BE2C (cell line): ENCODE data around the gene KCTD3. TPM values are rescaled to one million over a fixed set of nuclear protein-coding genes. Genes with fewer than 3 reads are reported as not detected.
A peak's percentile ranks its signal among the peaks of the same experiment; 100 is the strongest.

ENCODE experiments used
- DNase-seq: peaks from one replicate; pipeline ENCODE4 v3.0.0-alpha.2; 2020
- H3K27me3 ChIP-seq: fragments of 250-450 bp; sonication (Bioruptor Pico); 2 replicates; pipeline ENCODE4 v1.5.1; 2020; ENCODE audit warnings: mild to moderate bottlenecking
- H3K36me3 ChIP-seq: fragments of 250-450 bp; sonication (Bioruptor Pico); 2 replicates; pipeline ENCODE4 v1.5.1; 2020; ENCODE audit warnings: mild to moderate bottlenecking
- H3K4me1 ChIP-seq: fragments of 250-450 bp; sonication (Bioruptor Pico); 2 replicates; pipeline ENCODE4 v1.5.1; 2020
- H3K4me3 ChIP-seq: 2 replicates; pipeline ENCODE4 v1.5.1; 2011; ENCODE audit warnings: low read depth, low read length
- H3K9me3 ChIP-seq: fragments of 250-450 bp; sonication (Bioruptor Pico); 2 replicates; pipeline ENCODE4 v1.5.1; 2020
- CTCF ChIP-seq: IDR thresholded peaks from 2 replicates; pipeline ENCODE4 v1.5.1; 2012; ENCODE audit warnings: mild to moderate bottlenecking, low read depth, low read length
- polyA plus RNA-seq: library from polyadenylated mRNA; unstranded; fragments of >200 nt; gene quantifications from one replicate; pipeline ENCODE4 v1.2.1, GENCODE V29; 2012; ENCODE audit warnings: low read depth, missing spikeins; ENCODE audit not compliant: insufficient read length, insufficient read depth

Gene KCTD3
- polyA plus RNA-seq, result 29.3 TPM

GRCh38 chr1:215566556-215567490 lies at the start of gene KCTD3:
TSS of gene KCTD3 (plus strand) at chr1:215567304. CDS start at chr1:215567686, 382 bp downstream.
- DNase-seq, result peak; percentile 74
- Histone ChIP-seq H3K4me1 (peaks cover 6% of the 10 kb centered on the region; the same call in 1 of the 2 replicates), H3K9me3 (no peaks in the 10 kb centered on the region), H3K4me3 (peak within 1 kb of the TSS; percentile 77), H3K36me3 (no peaks in the 10 kb centered on the region), H3K27me3 (no peaks in the 10 kb centered on the region)
- TF ChIP-seq CTCF, result no peak

- no peaks in the 10 kb centered on the region for H3K4me1 ChIP-seq
- no peaks in the 10 kb centered on the region for H3K36me3 ChIP-seq
- peak; percentile 45 for TF ChIP-seq CTCF
- DNase-seq, result no peak
- H3K9me3 ChIP-seq, result no peaks in the 10 kb centered on the region; the same call in 1 of the 2 replicates
- H3K4me3 ChIP-seq, result no peak overlapping the region
- H3K27me3 ChIP-seq, result 0 out of 2 replicates have a peak, but pooled peaks cover 2% of the 10 kb centered on the region
Measured at GRCh38 chr1:215517441-215517891, 49.6 kb upstream of the KCTD3 start.

GRCh38 chr1:215518594-215518993 lies 48.5 kb upstream of the KCTD3 start:
- no peak for TF ChIP-seq CTCF
- Histone ChIP-seq H3K27me3 (0 out of 2 replicates have a peak, but pooled peaks cover 2% of the 10 kb centered on the region), H3K4me1 (no peaks in the 10 kb centered on the region), H3K4me3 (no peak overlapping the region), H3K9me3 (no peaks in the 10 kb centered on the region; the same call in 1 of the 2 replicates), H3K36me3 (no peaks in the 10 kb centered on the region)
- no peak for DNase-seq

GRCh38 chr1:215521279-215521678 lies 45.8 kb upstream of the KCTD3 start:
- no peaks in the 10 kb centered on the region for H3K4me1 ChIP-seq
- no peaks in the 10 kb centered on the region for H3K36me3 ChIP-seq
- H3K27me3 ChIP-seq, result 0 out of 2 replicates have a peak, but pooled peaks cover 2% of the 10 kb centered on the region
- no peaks in the 10 kb centered on the region for H3K9me3 ChIP-seq
- no peak overlapping the region for H3K4me3 ChIP-seq
- no peak for TF ChIP-seq CTCF
- DNase-seq, result no peak

- DNase-seq, result no peak
- no peaks in the 10 kb centered on the region for H3K9me3 ChIP-seq
- H3K4me1 ChIP-seq, result no peaks in the 10 kb centered on the region
- TF ChIP-seq CTCF, result 0 out of 2 replicates have a peak, but pooled peaks have one; percentile 14
- H3K4me3 ChIP-seq, result no peak overlapping the region
- no peaks in the 10 kb centered on the region for H3K36me3 ChIP-seq
- no peaks in the 10 kb centered on the region for H3K27me3 ChIP-seq
Measured at GRCh38 chr1:215523128-215523861, 43.8 kb upstream of the KCTD3 start.
